ENCODE results near the gene EFCAB6.
"Not testable (repeated sequence)": the region's sequence is repeated elsewhere in the genome, so short reads cannot be mapped to it uniquely, and the experiment has no call there.

EFCAB6 gene

DNA sequence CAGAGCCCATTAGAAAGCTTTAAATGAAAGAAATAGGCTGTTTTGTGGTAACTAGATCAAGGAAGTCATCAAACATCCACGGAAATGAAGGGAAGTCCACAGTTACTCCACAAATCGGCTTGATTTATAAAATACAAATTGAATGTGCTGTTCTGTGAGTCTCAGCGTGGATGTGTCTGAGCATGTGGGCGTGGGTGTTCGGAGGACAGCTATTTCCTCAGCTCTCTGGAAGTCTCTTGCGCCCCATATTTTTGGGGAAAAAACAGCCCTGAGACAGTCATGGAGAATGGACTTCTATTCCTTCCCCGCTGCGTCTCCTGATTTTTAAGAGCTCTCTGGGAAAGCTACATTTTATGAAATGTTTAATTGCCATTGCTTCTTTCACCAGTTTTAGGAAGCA, 144.4 kb downstream of the EFCAB6 start:
- Histone ChIP-seq H3K14ac (ENCODE audit: low read length) (no peak overlapping the region), H3K4me3 (ENCODE audit: low read depth, low read length) (no peak overlapping the region), H2BK12ac (ENCODE audit: low read length) (no peak overlapping the region), H3K23ac (ENCODE audit: low read length) (no peak overlapping the region), H3K9ac (ENCODE audit: low read length) (no peak overlapping the region), H3K79me1 (ENCODE audit: low read length) (no peaks in the 10 kb centered on the region), H2AFZ (ENCODE audit: insufficient read depth, low read length, poor library complexity) (no peak overlapping the region), H3K4ac (ENCODE audit: low read depth, low read length) (no peak overlapping the region), H3K4me1 (ENCODE audit: control insufficient read depth in 1 of 2, insufficient read depth in 2 of 2, low read length in 2 of 2) (no peaks in the 10 kb centered on the region), H3K9me3 (ENCODE audit: insufficient read depth, low read depth, low read length) (no peaks in the 10 kb centered on the region), H4K8ac (ENCODE audit: low read depth, low read length) (no peak overlapping the region), H2AK5ac (ENCODE audit: low read length) (no peak overlapping the region), H3K27ac (ENCODE audit: low read depth, low read length) (no peak overlapping the region), H3K18ac (ENCODE audit: low read length) (no peak overlapping the region), H3K79me2 (ENCODE audit: control insufficient read depth, insufficient read depth, low read length, poor library complexity) (no peaks in the 10 kb centered on the region), H2BK5ac (ENCODE audit: low read depth, low read length, poor library complexity) (no peak overlapping the region), H4K12ac (ENCODE audit: low read depth, low read length) (no peak overlapping the region), H2BK120ac (ENCODE audit: insufficient read depth, low read length, poor library complexity) (no peak overlapping the region), H3K27me3 (ENCODE audit: insufficient read depth, low read length) (no peaks in the 10 kb centered on the region), H3K36me3 (ENCODE audit: control insufficient read depth in 1 of 2, insufficient read depth in 2 of 2, low read length in 2 of 2) (no peaks in the 10 kb centered on the region), H3K4me2 (ENCODE audit: low read length) (no peak overlapping the region), H4K91ac (ENCODE audit: low read depth, low read length) (no peak overlapping the region)
- WGBS (ENCODE audit: extremely low coverage, insufficient coverage, insufficient read length), result no CpG with 5 or more reads among the region's 8 CpGs
- no peak for DNase-seq

DNA sequence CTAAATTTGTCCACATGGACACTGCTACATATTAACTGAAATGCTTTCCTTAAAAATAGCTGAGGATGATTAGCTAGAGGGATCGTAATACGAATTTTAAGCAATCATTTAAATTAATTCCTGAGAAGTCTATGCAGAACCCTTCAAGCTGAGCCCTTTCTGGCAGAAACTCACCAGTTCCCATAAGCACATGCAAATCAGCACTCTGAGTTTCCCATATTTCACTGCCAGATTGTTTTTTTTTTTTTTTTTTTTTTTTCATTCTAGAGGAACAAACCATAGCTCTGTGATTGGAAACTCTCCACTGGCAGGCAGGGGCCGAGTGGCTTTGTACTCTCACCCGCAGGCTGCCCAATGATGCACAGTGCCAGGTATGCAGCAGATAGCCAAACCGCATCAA, 145.6 kb downstream of the EFCAB6 start:
- H3K27ac ChIP-seq (ENCODE audit: low read depth, low read length), result no peak overlapping the region
- H3K36me3 ChIP-seq (ENCODE audit: control insufficient read depth in 1 of 2, insufficient read depth in 2 of 2, low read length in 2 of 2), result no peaks in the 10 kb centered on the region
- whole genome bisulfite sequencing (ENCODE audit: extremely low coverage, insufficient coverage, insufficient read length), result no CpG with 5 or more reads among the region's 5 CpGs
- no peak overlapping the region for H3K4ac ChIP-seq (ENCODE audit: low read depth, low read length)
- no peaks in the 10 kb centered on the region for H3K27me3 ChIP-seq (ENCODE audit: insufficient read depth, low read length)
- H4K12ac ChIP-seq (ENCODE audit: low read depth, low read length), result no peak overlapping the region
- H3K4me1 ChIP-seq (ENCODE audit: control insufficient read depth in 1 of 2, insufficient read depth in 2 of 2, low read length in 2 of 2), result no peaks in the 10 kb centered on the region
- H2AK5ac ChIP-seq (ENCODE audit: low read length), result no peak overlapping the region
- H3K9me3 ChIP-seq (ENCODE audit: insufficient read depth, low read depth, low read length), result no peaks in the 10 kb centered on the region
- H3K18ac ChIP-seq (ENCODE audit: low read length), result no peak overlapping the region
- H3K9ac ChIP-seq (ENCODE audit: low read length), result no peak overlapping the region
- no peak overlapping the region for H4K91ac ChIP-seq (ENCODE audit: low read depth, low read length)
- H2BK12ac ChIP-seq (ENCODE audit: low read length), result no peak overlapping the region
- H4K8ac ChIP-seq (ENCODE audit: low read depth, low read length), result no peak overlapping the region
- H2BK120ac ChIP-seq (ENCODE audit: insufficient read depth, low read length, poor library complexity), result no peak overlapping the region
- no peaks in the 10 kb centered on the region for H3K79me2 ChIP-seq (ENCODE audit: control insufficient read depth, insufficient read depth, low read length, poor library complexity)
- H2BK5ac ChIP-seq (ENCODE audit: low read depth, low read length, poor library complexity), result no peak overlapping the region
- H3K14ac ChIP-seq (ENCODE audit: low read length), result no peak overlapping the region
- no peak overlapping the region for H3K4me3 ChIP-seq (ENCODE audit: low read depth, low read length)
- H2AFZ ChIP-seq (ENCODE audit: insufficient read depth, low read length, poor library complexity), result no peak overlapping the region
- H3K23ac ChIP-seq (ENCODE audit: low read length), result no peak overlapping the region
- H3K79me1 ChIP-seq (ENCODE audit: low read length), result no peaks in the 10 kb centered on the region
- no peak overlapping the region for H3K4me2 ChIP-seq (ENCODE audit: low read length)
- DNase-seq, result no peak

GRCh38 chr22:43658823-43659222, 153.3 kb downstream of the EFCAB6 start:
- Histone ChIP-seq H3K4me1 (ENCODE audit: control insufficient read depth in 1 of 2, insufficient read depth in 2 of 2, low read length in 2 of 2) (no peaks in the 10 kb centered on the region), H3K27me3 (ENCODE audit: insufficient read depth, low read length) (no peaks in the 10 kb centered on the region), H2BK12ac (ENCODE audit: low read length) (no peak overlapping the region), H4K12ac (ENCODE audit: low read depth, low read length) (no peak overlapping the region), H3K4me2 (ENCODE audit: low read length) (no peak overlapping the region), H3K18ac (ENCODE audit: low read length) (no peak overlapping the region), H3K79me2 (ENCODE audit: control insufficient read depth, insufficient read depth, low read length, poor library complexity) (no peaks in the 10 kb centered on the region), H3K4ac (ENCODE audit: low read depth, low read length) (no peak overlapping the region), H3K14ac (ENCODE audit: low read length) (no peak overlapping the region), H2AFZ (ENCODE audit: insufficient read depth, low read length, poor library complexity) (no peak overlapping the region), H3K9me3 (ENCODE audit: insufficient read depth, low read depth, low read length) (no peaks in the 10 kb centered on the region), H2BK120ac (ENCODE audit: insufficient read depth, low read length, poor library complexity) (no peak overlapping the region), H4K91ac (ENCODE audit: low read depth, low read length) (no peak overlapping the region), H3K4me3 (ENCODE audit: low read depth, low read length) (no peak overlapping the region), H3K79me1 (ENCODE audit: low read length) (no peaks in the 10 kb centered on the region), H2AK5ac (ENCODE audit: low read length) (no peak overlapping the region), H3K9ac (ENCODE audit: low read length) (no peak overlapping the region), H3K36me3 (ENCODE audit: control insufficient read depth in 1 of 2, insufficient read depth in 2 of 2, low read length in 2 of 2) (no peaks in the 10 kb centered on the region), H2BK5ac (ENCODE audit: low read depth, low read length, poor library complexity) (no peak overlapping the region), H3K23ac (ENCODE audit: low read length) (no peak overlapping the region), H4K8ac (ENCODE audit: low read depth, low read length) (no peak overlapping the region), H3K27ac (ENCODE audit: low read depth, low read length) (no peak overlapping the region)
- WGBS (ENCODE audit: extremely low coverage, insufficient coverage, insufficient read length), result no CpG with 5 or more reads among the region's 9 CpGs
- DNase-seq, result no peak

- H2BK5ac ChIP-seq (ENCODE audit: low read depth, low read length, poor library complexity); H2AK5ac ChIP-seq (ENCODE audit: low read length); H3K18ac ChIP-seq (ENCODE audit: low read length); H3K79me1 ChIP-seq (ENCODE audit: low read length); H3K4ac ChIP-seq (ENCODE audit: low read depth, low read length); H3K23ac ChIP-seq (ENCODE audit: low read length); H3K27ac ChIP-seq (ENCODE audit: low read depth, low read length); H3K36me3 ChIP-seq (ENCODE audit: control insufficient read depth in 1 of 2, insufficient read depth in 2 of 2, low read length in 2 of 2); H2BK12ac ChIP-seq (ENCODE audit: low read length); H3K4me3 ChIP-seq (ENCODE audit: low read depth, low read length); H4K12ac ChIP-seq (ENCODE audit: low read depth, low read length); H3K4me2 ChIP-seq (ENCODE audit: low read length); H2AFZ ChIP-seq (ENCODE audit: insufficient read depth, low read length, poor library complexity); H3K9me3 ChIP-seq (ENCODE audit: insufficient read depth, low read depth, low read length); H3K79me2 ChIP-seq (ENCODE audit: control insufficient read depth, insufficient read depth, low read length, poor library complexity); DNase-seq; H3K4me1 ChIP-seq (ENCODE audit: control insufficient read depth in 1 of 2, insufficient read depth in 2 of 2, low read length in 2 of 2); H4K8ac ChIP-seq (ENCODE audit: low read depth, low read length); H3K27me3 ChIP-seq (ENCODE audit: insufficient read depth, low read length); H3K9ac ChIP-seq (ENCODE audit: low read length); H3K14ac ChIP-seq (ENCODE audit: low read length); H2BK120ac ChIP-seq (ENCODE audit: insufficient read depth, low read length, poor library complexity); H4K91ac ChIP-seq (ENCODE audit: low read depth, low read length): not testable (repeated sequence)
- no CpG with 5 or more reads among the region's 6 CpGs for WGBS (ENCODE audit: extremely low coverage, insufficient coverage, insufficient read length)
These were observed 155.5 kb downstream of the EFCAB6 start for GRCh38 chr22:43656581-43656980.
